Left ventricle myocardium inferior (tissue), 1 donor: ENCODE results near the gene BANF2. TPM values are rescaled to one million over a fixed set of nuclear protein-coding genes. Genes with fewer than 3 reads are reported as not detected.
"Not testable (repeated sequence)": the region's sequence is repeated elsewhere in the genome, so short reads cannot be mapped to it uniquely, and the experiment has no call there.

Source experiments
- DNase-seq: peaks from one replicate; pipeline ENCODE4 v3.0.0-alpha.2; 2020
- H3K27ac ChIP-seq: fragments of 200-600 bp; replicated peaks from 2 replicates; pipeline ENCODE4 v1.8.0; 2021
- H3K27me3 ChIP-seq: fragments of 200-600 bp; 2 replicates; pipeline ENCODE4 v1.8.0; 2021; ENCODE audit warnings: low read depth
- H3K36me3 ChIP-seq: fragments of 200-600 bp; 2 replicates; pipeline ENCODE4 v1.8.0; 2021
- H3K4me1 ChIP-seq: fragments of 200-600 bp; 2 replicates; pipeline ENCODE4 v1.8.0; 2021
- H3K4me3 ChIP-seq: fragments of 200-600 bp; 2 replicates; pipeline ENCODE4 v1.8.0; 2021; ENCODE audit warnings: mild to moderate bottlenecking, moderate library complexity
- H3K9me3 ChIP-seq: fragments of 200-600 bp; replicated peaks from 2 replicates; pipeline ENCODE4 v1.8.0; 2021
- intact Hi-C: fragments of 100-400 bp; cut with micrococcal nuclease; formaldehyde crosslinking; loops from one replicate; pipeline ENCODE4 v1.11.0; 2022
- total RNA-seq: library from RNA; stranded (reverse); fragmentation: NEBNext Ultra II Directional; extraction: Animal tissue kit (Norgen Biotek cat#: 25700); gene quantifications from one replicate; pipeline ENCODE4 v1.2.1, GENCODE V29; 2021
- TF ChIP-seq, protein P1 (sequence below): fragments of 200-600 bp; IDR thresholded peaks from 2 replicates; pipeline ENCODE4 v1.8.0; 2021; ENCODE audit warnings: antibody characterized with exemption, mild to moderate bottlenecking, borderline replicate concordance
- donor health status: DM: no; HTN: yes; CAD: no; lungs with severe emphysema.

BANF2 gene
- total RNA-seq, 1 donor from 2014 or later, result not detected

DNA sequence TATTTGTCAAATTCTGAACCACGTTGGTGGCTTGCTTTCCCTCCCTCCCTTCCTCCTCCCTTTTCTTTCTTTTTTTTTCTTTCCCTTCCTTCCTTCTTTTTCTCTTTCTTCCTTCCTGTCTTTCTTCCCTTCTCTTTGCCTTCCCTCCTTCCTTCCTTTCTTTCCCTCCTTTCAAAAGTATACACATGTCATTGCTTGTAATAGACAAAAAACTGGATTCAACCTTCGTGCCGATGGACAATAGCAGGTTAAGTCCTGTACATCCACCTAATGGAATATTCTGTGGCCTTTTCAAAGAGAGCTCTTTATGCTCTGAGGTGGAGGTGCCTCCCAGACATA is 72.2 kb downstream of the BANF2 start:
- no peak overlapping the region for H3K27ac ChIP-seq
- no peaks in the 10 kb centered on the region for H3K9me3 ChIP-seq
- no peak for DNase-seq
- H3K4me1 ChIP-seq, result no peaks in the 10 kb centered on the region
- H3K27me3 ChIP-seq, result no peaks in the 10 kb centered on the region
- no peak overlapping the region for H3K4me3 ChIP-seq
- intact Hi-C loops, result no loop called here
- no peaks in the 10 kb centered on the region for H3K36me3 ChIP-seq
- TF ChIP-seq, protein P1, sequence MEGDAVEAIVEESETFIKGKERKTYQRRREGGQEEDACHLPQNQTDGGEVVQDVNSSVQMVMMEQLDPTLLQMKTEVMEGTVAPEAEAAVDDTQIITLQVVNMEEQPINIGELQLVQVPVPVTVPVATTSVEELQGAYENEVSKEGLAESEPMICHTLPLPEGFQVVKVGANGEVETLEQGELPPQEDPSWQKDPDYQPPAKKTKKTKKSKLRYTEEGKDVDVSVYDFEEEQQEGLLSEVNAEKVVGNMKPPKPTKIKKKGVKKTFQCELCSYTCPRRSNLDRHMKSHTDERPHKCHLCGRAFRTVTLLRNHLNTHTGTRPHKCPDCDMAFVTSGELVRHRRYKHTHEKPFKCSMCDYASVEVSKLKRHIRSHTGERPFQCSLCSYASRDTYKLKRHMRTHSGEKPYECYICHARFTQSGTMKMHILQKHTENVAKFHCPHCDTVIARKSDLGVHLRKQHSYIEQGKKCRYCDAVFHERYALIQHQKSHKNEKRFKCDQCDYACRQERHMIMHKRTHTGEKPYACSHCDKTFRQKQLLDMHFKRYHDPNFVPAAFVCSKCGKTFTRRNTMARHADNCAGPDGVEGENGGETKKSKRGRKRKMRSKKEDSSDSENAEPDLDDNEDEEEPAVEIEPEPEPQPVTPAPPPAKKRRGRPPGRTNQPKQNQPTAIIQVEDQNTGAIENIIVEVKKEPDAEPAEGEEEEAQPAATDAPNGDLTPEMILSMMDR, result no peak

DNA sequence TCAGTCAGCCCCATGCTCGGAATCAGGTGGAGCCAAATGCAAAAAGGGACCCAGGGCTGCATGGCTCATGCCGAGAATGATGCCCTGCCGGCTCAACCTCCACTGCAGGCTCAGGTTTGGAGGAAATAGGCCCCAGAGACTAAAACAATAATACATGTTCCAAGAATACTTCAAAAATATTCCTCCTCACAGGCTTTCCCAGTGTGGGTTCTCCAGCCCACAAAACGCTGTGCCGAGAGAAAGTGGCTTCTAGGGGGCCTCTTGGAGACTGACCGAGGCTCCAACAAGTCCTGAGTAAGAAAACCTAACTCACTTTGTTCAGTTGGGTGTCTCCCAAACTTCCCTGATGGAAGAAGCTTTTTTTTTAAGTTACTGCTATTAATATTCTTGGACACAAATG is 73.9 kb downstream of the BANF2 start:
- no peak overlapping the region for H3K4me3 ChIP-seq
- H3K4me1 ChIP-seq, result no peaks in the 10 kb centered on the region
- TF ChIP-seq, protein P1, result no peak
- no peak for DNase-seq
- H3K36me3 ChIP-seq, result no peaks in the 10 kb centered on the region
- H3K27ac ChIP-seq, result no peak overlapping the region
- intact Hi-C loops, result no loop called here
- H3K9me3 ChIP-seq, result no peaks in the 10 kb centered on the region
- H3K27me3 ChIP-seq, result no peaks in the 10 kb centered on the region

GRCh38 chr20:17775600-17775999 is 75.8 kb downstream of the BANF2 start:
- intact Hi-C loops, result no loop called here
- H3K4me1 ChIP-seq, result no peaks in the 10 kb centered on the region
- TF ChIP-seq, protein P1, result no peak
- no peak for DNase-seq
- H3K27ac ChIP-seq, result no peak overlapping the region
- H3K27me3 ChIP-seq, result no peaks in the 10 kb centered on the region
- no peak overlapping the region for H3K4me3 ChIP-seq
- H3K9me3 ChIP-seq, result no peaks in the 10 kb centered on the region
- H3K36me3 ChIP-seq, result no peaks in the 10 kb centered on the region

GRCh38 chr20:17776551-17776950 is 76.8 kb downstream of the BANF2 start:
- intact Hi-C loops, result no loop called here
- H3K27me3 ChIP-seq, result no peaks in the 10 kb centered on the region
- TF ChIP-seq, protein P1, result no peak
- H3K9me3 ChIP-seq, result no peaks in the 10 kb centered on the region
- no peak overlapping the region for H3K27ac ChIP-seq
- H3K36me3 ChIP-seq, result no peaks in the 10 kb centered on the region
- no peak for DNase-seq
- no peak overlapping the region for H3K4me3 ChIP-seq
- H3K4me1 ChIP-seq, result no peaks in the 10 kb centered on the region

DNA sequence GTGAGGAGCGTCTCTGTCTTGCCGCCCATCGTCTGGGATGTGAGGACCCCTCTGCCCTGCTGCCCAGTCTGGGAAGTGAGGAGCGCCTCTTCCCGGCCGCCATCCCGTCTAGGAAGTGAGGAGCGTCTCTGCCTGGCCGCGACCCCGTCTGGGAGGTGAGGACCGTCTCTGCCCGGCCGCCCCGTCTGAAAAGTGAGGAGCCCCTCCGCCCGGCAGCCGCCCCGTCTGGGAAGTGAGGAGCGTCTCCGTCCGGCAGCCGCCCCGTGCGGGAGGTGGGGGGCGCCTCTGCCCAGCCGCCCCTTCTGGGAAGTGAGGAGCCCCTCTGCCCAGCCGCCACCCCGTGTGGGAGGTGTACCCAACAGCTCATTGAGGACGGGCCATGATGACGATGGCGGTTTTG is 79.2 kb downstream of the BANF2 start:
- H3K27ac ChIP-seq, H3K4me1 ChIP-seq, H3K36me3 ChIP-seq, DNase-seq, H3K4me3 ChIP-seq, intact Hi-C loops, H3K27me3 ChIP-seq, H3K9me3 ChIP-seq: not testable (repeated sequence)

DNA sequence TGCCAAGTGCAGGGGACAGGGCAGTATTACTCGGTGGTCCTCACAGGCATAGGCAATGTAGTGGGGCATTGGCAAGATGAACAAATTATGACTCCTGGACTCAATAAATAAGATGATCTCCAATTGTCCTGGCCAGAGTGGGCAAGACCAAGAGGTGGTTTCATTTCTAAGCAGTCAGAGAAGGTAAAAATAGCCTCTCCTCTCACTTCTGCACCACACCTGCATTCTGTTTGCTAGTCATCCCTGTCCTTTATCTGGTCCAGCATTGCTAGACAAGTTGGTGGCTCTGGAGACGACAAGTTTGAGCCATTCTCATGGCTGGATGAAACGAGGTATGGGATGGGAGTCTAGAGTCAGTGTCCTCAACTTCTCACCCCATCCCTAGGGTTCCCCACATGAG is 83.0 kb downstream of the BANF2 start:
- peaks cover 9% of the 10 kb centered on the region for H3K4me1 ChIP-seq
- intact Hi-C loops, result no loop called here
- DNase-seq, result no peak
- H3K27ac ChIP-seq, result no peak overlapping the region
- no peak overlapping the region for H3K4me3 ChIP-seq
- no peaks in the 10 kb centered on the region for H3K36me3 ChIP-seq
- TF ChIP-seq, protein P1, result no peak
- no peaks in the 10 kb centered on the region for H3K9me3 ChIP-seq
- no peaks in the 10 kb centered on the region for H3K27me3 ChIP-seq
